ENCODE measurements around the gene TMEM185B.
"Not testable (repeated sequence)": the region's sequence is repeated elsewhere in the genome, so short reads cannot be mapped to it uniquely, and the experiment has no call there.

TMEM185B gene

GRCh38 chr2:120251078-120251477, 27.9 kb upstream of the TMEM185B start:
- DNase-seq = no peak

GRCh38 chr2:120250640-120251039, 27.4 kb upstream of the TMEM185B start:
- DNase-seq = no peak

- no peak for DNase-seq
These were observed 24.7 kb upstream of the TMEM185B start for GRCh38 chr2:120247851-120248250.

GRCh38 chr2:120246546-120247300, 23.5 kb upstream of the TMEM185B start:
- no peak for DNase-seq

- no peak for DNase-seq
These were observed 22.5 kb upstream of the TMEM185B start for GRCh38 chr2:120245520-120246332.

GRCh38 chr2:120244656-120245519, 21.7 kb upstream of the TMEM185B start:
- no peak for DNase-seq

GRCh38 chr2:120243875-120244553, 20.8 kb upstream of the TMEM185B start:
- no peak for DNase-seq

- no peak for DNase-seq
These were observed 20.0 kb upstream of the TMEM185B start for GRCh38 chr2:120243211-120243610.

GRCh38 chr2:120241684-120242083, 18.5 kb upstream of the TMEM185B start:
- no peak for DNase-seq

GRCh38 chr2:120240901-120241429, 17.8 kb upstream of the TMEM185B start:
- no peak for DNase-seq

- DNase-seq = no peak
These were observed 16.5 kb upstream of the TMEM185B start for GRCh38 chr2:120239488-120240287.

GRCh38 chr2:120238728-120239487, 15.7 kb upstream of the TMEM185B start:
- DNase-seq = no peak

- no peak for DNase-seq
These were observed 14.3 kb upstream of the TMEM185B start for GRCh38 chr2:120237491-120237902.

- no peak for DNase-seq
These were observed 13.6 kb upstream of the TMEM185B start for GRCh38 chr2:120236791-120237190.

GRCh38 chr2:120236316-120236715, 13.1 kb upstream of the TMEM185B start:
- no peak for DNase-seq

- no peak for DNase-seq
These were observed 12.5 kb upstream of the TMEM185B start for GRCh38 chr2:120235681-120236080.

GRCh38 chr2:120235158-120235557, 12.0 kb upstream of the TMEM185B start:
- not testable (repeated sequence) for DNase-seq

- no peak for DNase-seq
These were observed 10.1 kb upstream of the TMEM185B start for GRCh38 chr2:120233292-120233691.

- DNase-seq = peak in 1 of 2 donors; percentile 7
These were observed 8.9 kb upstream of the TMEM185B start for GRCh38 chr2:120231974-120232635.

GRCh38 chr2:120231564-120231973, 8.4 kb upstream of the TMEM185B start:
- no peak for DNase-seq

Data from hippocampal formation (tissue), 2 donors.